ENCODE data around the gene VEGFA. TPM values are rescaled to one million over a fixed set of nuclear protein-coding genes. Genes with fewer than 3 reads are reported as not detected.

The VEGFA gene
- total and polyA plus RNA-seq, 9 donors = 19.2 to 123 (median 44.7) TPM

DNA sequence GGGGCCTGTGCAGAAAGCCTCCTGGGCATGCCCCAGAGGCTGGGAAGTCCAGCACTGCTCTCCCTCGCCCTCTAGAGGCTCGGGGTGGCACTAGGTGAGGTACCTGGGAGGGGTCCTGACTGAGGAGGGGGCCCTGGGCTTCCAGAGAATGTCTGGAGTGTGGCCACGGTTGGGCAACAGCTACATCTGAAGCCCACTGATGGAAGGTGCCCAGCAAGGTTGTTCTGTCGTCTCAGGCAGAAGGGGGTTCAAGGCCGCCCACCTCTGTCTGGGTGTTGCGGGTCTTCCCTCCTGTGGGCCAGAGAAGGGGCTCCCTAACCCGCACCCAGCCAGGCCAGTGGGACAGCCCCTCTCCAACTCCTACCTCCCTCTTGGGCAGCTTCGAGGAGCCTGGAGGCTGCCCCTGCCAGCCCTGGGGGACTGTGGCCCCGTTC, 11.4 kb upstream of the VEGFA start:
- peaks cover 2% of the 10 kb centered on the region for H3K4me1 ChIP-seq (ENCODE audit: insufficient read depth)
- WGBS, 3 donors = 62 to 65% (median 64%) methylated on average over 9 of the region's 9 CpGs
- no peak overlapping the region for H3K4me3 ChIP-seq
- no peak overlapping the region for H3K27ac ChIP-seq
- no peak for TF ChIP-seq EP300 (IDR thresholded peaks at IDR 0.05)
- peak in 1 of 3 donors; percentile 14 for TF ChIP-seq CTCF (IDR thresholded peaks at IDR 0.05)
- H3K27me3 ChIP-seq = no peaks in the 10 kb centered on the region
- intact Hi-C loops (cut with DNase I) = loop anchor here in 1 of 4 donors (5.0 kb wide), 1 partner anchor 91 kb away; no protein-coding TSS in a partner anchor
- no peaks in the 10 kb centered on the region for H3K36me3 ChIP-seq
- no peaks in the 10 kb centered on the region for H3K9me3 ChIP-seq
- DNase-seq = no peak

DNA sequence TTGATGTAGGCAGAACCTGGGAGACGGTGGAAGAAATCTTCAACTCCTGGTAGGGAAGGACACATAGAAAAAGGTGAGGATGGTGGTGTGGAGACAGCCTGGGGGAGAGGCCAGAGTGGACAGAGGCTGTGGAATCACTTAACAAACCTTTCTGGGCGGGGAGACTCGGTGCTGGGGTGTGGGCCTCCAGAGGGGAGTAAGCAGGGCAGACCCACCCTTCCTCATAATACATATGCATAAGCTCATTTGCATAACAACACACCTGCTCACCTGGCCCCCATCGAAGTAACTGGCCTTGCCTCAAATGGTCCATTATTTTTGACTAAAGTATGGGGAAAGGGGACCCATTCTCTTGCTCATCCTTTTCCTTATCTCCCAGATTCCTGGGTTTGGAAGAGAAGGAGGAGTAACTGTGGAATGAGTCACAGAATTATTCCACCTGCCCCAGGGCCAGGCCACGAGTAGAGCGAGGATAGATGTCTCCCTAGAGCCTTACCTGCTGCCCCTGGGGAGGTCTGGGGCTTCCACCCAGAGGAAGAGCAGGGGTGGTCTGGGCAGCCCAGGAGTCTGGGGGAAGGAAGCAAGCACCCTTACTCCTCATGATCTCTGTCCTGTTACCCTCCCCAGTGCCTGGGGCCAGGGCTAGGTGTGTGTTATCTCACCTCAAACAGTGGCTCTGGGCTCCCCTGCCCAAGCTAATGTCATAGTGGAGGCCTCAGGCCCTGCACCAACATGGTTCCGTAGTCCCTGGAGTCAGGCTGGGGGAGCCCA, 10.7 kb upstream of the VEGFA start:
- no peaks in the 10 kb centered on the region for H3K36me3 ChIP-seq
- intact Hi-C loops (cut with DNase I) = loop anchor here in 1 of 4 donors (5.0 kb wide), 1 partner anchor 92 kb away; no protein-coding TSS in a partner anchor
- WGBS, 3 donors = 68 to 85% (median 76%) methylated on average over 7 of the region's 7 CpGs
- no peaks in the 10 kb centered on the region for H3K27me3 ChIP-seq
- H3K9me3 ChIP-seq = no peaks in the 10 kb centered on the region
- peaks cover 2% of the 10 kb centered on the region for H3K4me1 ChIP-seq (ENCODE audit: insufficient read depth)
- H3K4me3 ChIP-seq = no peak overlapping the region
- no peak overlapping the region for H3K27ac ChIP-seq
- peak in 1 of 5 donors; percentile 13 for DNase-seq
- TF ChIP-seq EP300 (IDR thresholded peaks at IDR 0.05) = no peak
- no peak for TF ChIP-seq CTCF (IDR thresholded peaks at IDR 0.05)
- no peak for TF ChIP-seq POLR2A (IDR thresholded peaks at IDR 0.05)

DNA sequence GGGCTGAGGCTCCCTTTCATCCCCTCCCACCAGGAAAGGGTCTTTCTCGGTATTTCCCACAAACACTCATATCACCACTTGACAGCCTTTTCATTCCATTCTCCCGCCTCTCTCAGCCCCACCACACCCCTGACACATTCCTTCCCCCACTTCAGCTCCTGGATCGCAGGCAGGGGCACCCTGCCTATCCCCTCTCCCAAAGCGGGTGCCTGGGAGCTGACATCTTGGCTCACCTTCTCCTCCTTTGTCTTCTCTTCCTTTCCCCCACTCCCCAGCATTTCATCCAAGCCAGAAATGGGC, 10.2 kb upstream of the VEGFA start:
- Histone ChIP-seq H3K9me3 (no peaks in the 10 kb centered on the region), H3K36me3 (no peaks in the 10 kb centered on the region), H3K4me3 (no peak overlapping the region), H3K27ac (no peak overlapping the region), H3K4me1 (ENCODE audit: insufficient read depth) (peaks cover 2% of the 10 kb centered on the region), H3K27me3 (no peaks in the 10 kb centered on the region)
- TF ChIP-seq POLR2A (IDR thresholded peaks at IDR 0.05) (no peak), CTCF (IDR thresholded peaks at IDR 0.05) (no peak), EP300 (IDR thresholded peaks at IDR 0.05) (no peak)
- intact Hi-C loops (cut with DNase I) = loop anchor here in 2 of 4 donors (5.0 to 10.0 kb wide), 2 partner anchors 93 to 95 kb away; no protein-coding TSS in a partner anchor
- DNase-seq = peak in 1 of 5 donors; percentile 10
- WGBS, 3 donors = 87 to 98% (median 91%) methylated on average over 4 of the region's 4 CpGs

DNA sequence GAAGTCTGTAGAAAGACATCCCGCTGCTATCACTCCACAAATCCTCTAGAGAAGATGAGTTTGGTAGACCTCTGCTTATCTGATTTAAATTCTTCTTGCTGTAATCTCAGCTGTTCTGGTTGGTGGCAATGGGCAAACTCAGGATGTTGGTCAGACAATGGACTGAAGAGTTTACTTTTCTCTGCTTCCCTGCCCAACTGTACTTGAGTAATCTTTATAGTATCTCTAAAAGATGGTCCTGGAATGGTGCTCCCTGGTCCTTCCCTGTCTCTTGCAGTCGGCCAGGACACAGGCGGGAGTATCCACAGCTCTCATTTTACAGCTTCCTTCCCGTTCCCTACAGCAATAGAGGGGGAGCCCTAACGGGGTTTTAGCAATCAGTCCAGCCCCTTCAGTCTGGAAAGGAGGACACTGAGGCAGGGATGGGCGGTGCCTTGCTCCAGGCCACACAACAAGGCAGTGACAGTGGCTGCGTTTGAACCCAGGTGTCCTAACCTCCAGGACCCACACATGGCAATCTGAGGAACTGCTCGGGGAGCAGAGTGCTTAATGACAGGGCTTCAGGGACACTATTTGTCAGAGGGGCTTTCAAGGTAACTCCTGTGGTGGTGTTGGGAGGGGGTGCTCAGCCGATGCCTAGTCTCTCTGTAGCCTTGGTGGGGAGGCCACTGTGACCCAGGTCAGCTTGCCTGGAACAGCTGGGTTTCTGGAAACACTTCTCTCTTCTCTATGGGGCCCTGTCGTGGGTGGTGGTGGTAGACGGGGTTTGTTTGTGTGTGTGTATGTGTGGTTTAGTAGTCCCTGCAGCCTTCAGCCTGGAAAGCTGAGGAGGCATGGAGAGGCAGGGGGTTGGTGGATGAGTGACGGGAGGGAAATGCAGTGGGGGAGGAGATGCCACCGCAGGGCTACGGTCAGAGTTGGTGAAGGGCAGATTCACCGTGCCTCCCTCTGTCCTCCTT, 9.5 kb upstream of the VEGFA start:
- no peak overlapping the region for H3K27ac ChIP-seq
- no peak for TF ChIP-seq POLR2A (IDR thresholded peaks at IDR 0.05)
- no peak for TF ChIP-seq EP300 (IDR thresholded peaks at IDR 0.05)
- TF ChIP-seq CTCF (IDR thresholded peaks at IDR 0.05) = no peak
- no peaks in the 10 kb centered on the region for H3K27me3 ChIP-seq
- H3K9me3 ChIP-seq = no peaks in the 10 kb centered on the region
- H3K36me3 ChIP-seq = no peaks in the 10 kb centered on the region
- H3K4me3 ChIP-seq = no peak overlapping the region
- DNase-seq = peak in 1 of 5 donors; percentile 17
- intact Hi-C loops (cut with DNase I) = loop anchor here in 1 of 4 donors (10.0 kb wide), 1 partner anchor 96 kb away; no protein-coding TSS in a partner anchor
- H3K4me1 ChIP-seq (ENCODE audit: insufficient read depth) = peaks cover 2% of the 10 kb centered on the region
- WGBS, 3 donors = 53 to 73% (median 67%) methylated on average over 15 of the region's 15 CpGs
